Mammary epithelial cell (primary cell): ENCODE results near the gene C1QTNF4.

Source experiments
- CTCF ChIP-seq, 2 donors: IDR thresholded peaks in 1 of 2; conservative IDR thresholded peaks in 1 of 2; 2 replicates each; pipeline ENCODE4 v1.5.1; 2011 to 2012; ENCODE audit warnings: inconsistent platforms in 2 of 2, low read length in 2 of 2, mild to moderate bottlenecking in 2 of 2, control low read depth in 1 of 2, low read depth in 1 of 2; ENCODE audit not compliant: insufficient read depth in 1 of 2; ENCODE audit errors: extremely low read depth in 1 of 2
- EZH2 ChIP-seq: IDR thresholded peaks from 2 replicates; pipeline ENCODE4 v1.6.1; 2012; ENCODE audit warnings: low read length, inconsistent platforms, borderline replicate concordance

GRCh38 chr11:47541070-47541469 is 53.1 kb downstream of the C1QTNF4 start:
- TF ChIP-seq CTCF (conservative IDR thresholded peaks at IDR 0.05 in 1 of 2, IDR thresholded peaks at IDR 0.05 in 1 of 2; ENCODE audit: extremely low read depth in 1 of 2, insufficient read depth in 1 of 2, low read depth in 1 of 2, low read length in 2 of 2) = no peak
- TF ChIP-seq EZH2 = no peak
